ENCODE results near the gene COMMD3. TPM values are rescaled to one million over a fixed set of nuclear protein-coding genes. Genes with fewer than 3 reads are reported as not detected.
A peak's percentile ranks its signal among the peaks of the same experiment; 100 is the strongest.

COMMD3 gene
- total RNA-seq, 1 donor from 2014 or later = 42.3 TPM

DNA sequence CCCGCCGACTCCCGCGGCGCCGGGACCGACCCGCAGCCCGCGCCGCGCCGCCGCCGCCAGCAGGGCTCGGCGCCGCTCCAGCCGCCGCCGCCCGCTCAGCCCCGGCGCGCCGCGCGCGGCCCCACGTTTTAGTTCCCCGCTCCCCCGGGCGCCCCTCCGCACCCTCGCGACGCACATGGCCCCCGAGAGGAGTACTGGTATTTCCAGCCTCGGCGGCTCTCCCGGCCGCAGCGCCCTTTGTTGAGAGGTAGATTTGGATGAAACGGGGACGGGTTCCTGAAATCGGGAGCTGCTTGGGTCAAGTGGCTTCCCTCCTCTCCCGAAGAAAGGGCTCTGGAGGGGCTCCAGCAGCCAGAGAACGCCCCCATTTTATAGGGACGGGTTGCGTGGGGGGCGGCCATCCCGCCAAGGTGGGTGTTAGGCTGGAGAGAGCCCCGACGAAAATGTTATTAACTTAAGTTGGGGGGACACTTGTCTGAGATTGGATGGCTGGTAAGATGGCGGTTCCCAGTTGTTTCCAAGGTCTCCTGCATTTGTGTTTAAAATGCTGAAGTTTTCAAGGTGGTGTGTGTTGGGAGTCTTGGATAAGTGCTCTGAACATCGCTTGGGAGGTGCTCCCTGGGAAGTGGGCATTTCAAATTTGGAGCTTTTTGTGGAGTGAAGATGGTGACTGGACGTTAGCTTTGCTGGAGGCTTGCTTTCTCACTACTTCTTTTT lies 5.9 kb downstream of the COMMD3 start:
- Mint-ChIP-seq H3K4me1 (ENCODE audit: unreplicated experiment) (peaks cover 28% of the 10 kb centered on the region), H3K4me3 (ENCODE audit: unreplicated experiment) (peak overlapping the region; percentile 98)
- no peak for DNase-seq (ENCODE audit: low spot score)

DNA sequence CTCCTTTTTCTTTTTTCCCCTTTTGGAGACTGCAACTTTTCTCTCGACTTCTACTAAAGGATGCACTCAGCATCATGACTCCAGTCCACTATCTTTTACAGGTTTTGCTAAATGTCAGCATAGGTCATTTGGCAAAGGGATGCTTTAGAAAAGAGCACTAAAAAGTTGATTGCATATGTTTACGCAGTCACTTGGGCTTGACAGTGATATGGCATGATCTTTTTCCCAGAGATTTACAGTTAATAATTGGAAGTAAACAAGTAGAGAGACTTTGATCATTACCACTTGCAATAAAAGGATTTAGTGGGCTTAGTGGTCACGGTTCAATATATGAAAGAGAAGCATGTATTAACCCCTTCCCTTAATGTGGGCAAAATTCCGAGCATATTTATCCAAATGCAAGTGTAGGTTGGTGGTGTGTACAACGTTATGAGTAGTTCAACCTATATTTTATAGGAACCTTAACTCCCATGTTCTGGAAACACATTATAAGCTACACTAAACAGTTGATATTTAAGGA lies 6.5 kb downstream of the COMMD3 start:
- peaks cover 27% of the 10 kb centered on the region for H3K4me1 Mint-ChIP-seq (ENCODE audit: unreplicated experiment)
- no peak for DNase-seq (ENCODE audit: low spot score)
- TF ChIP-seq, protein P1, sequence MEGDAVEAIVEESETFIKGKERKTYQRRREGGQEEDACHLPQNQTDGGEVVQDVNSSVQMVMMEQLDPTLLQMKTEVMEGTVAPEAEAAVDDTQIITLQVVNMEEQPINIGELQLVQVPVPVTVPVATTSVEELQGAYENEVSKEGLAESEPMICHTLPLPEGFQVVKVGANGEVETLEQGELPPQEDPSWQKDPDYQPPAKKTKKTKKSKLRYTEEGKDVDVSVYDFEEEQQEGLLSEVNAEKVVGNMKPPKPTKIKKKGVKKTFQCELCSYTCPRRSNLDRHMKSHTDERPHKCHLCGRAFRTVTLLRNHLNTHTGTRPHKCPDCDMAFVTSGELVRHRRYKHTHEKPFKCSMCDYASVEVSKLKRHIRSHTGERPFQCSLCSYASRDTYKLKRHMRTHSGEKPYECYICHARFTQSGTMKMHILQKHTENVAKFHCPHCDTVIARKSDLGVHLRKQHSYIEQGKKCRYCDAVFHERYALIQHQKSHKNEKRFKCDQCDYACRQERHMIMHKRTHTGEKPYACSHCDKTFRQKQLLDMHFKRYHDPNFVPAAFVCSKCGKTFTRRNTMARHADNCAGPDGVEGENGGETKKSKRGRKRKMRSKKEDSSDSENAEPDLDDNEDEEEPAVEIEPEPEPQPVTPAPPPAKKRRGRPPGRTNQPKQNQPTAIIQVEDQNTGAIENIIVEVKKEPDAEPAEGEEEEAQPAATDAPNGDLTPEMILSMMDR (IDR thresholded peaks at IDR 0.05; ENCODE audit: unreplicated experiment) = no peak
- peaks cover 23% of the 10 kb centered on the region for H3K27me3 Mint-ChIP-seq (ENCODE audit: unreplicated experiment)
- peak overlapping the region; percentile 85 for H3K27ac Mint-ChIP-seq (ENCODE audit: unreplicated experiment)
- peak overlapping the region; percentile 98 for H3K4me3 Mint-ChIP-seq (ENCODE audit: unreplicated experiment)
- H3K9me3 Mint-ChIP-seq (ENCODE audit: unreplicated experiment) = no peaks in the 10 kb centered on the region
- H3K36me3 Mint-ChIP-seq (ENCODE audit: low read depth, unreplicated experiment) = peaks cover 17% of the 10 kb centered on the region

More for the DNA sequence above, 5.9 kb downstream of the COMMD3 start:
- Mint-ChIP-seq H3K27ac (ENCODE audit: unreplicated experiment) (peak overlapping the region; percentile 85), H3K9me3 (ENCODE audit: unreplicated experiment) (no peaks in the 10 kb centered on the region), H3K36me3 (ENCODE audit: low read depth, unreplicated experiment) (peaks cover 14% of the 10 kb centered on the region), H3K27me3 (ENCODE audit: unreplicated experiment) (peaks cover 23% of the 10 kb centered on the region)
- TF ChIP-seq, protein P1 (IDR thresholded peaks at IDR 0.05; ENCODE audit: unreplicated experiment) = no peak

DNA sequence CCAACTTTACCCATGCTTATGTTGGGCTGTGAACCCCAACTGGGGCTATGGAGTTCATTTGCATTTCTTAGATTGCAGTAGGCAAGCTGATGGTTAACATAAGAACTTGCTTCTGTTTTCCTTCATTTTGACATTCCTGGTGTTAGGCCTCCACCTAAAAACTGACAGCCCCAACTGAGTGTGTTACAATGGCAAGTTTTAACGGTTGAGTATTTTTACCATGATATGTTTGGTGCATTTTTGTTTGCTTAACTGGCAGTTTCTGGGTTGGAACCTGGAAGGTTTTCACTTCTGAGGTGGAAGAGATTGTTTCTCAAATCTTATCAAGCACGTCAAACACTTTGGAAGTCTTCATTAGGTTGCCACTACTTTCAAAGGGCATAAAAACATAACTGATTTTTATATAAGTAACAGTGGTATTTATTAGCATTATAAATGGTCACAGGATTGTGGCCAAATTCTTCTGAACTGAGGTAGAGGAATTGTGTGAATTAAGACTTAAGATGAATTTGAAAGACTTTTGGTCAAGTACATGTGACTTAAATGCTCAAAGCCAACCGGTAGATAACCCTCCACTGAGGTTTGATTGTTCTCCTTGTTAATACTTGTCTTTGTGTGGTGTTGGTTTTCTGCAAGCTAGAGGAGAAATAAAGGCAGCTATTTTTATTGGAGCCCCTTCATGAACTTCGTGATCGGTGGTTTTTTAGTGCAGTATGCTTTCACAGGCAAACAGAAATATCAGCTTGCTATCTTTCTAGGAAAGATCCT lies 7.5 kb downstream of the COMMD3 start:
- TF ChIP-seq, protein P1 (IDR thresholded peaks at IDR 0.05; ENCODE audit: unreplicated experiment) = no peak
- Mint-ChIP-seq H3K36me3 (ENCODE audit: low read depth, unreplicated experiment) (peaks cover 18% of the 10 kb centered on the region), H3K27ac (ENCODE audit: unreplicated experiment) (no peak overlapping the region), H3K27me3 (ENCODE audit: unreplicated experiment) (peaks cover 23% of the 10 kb centered on the region), H3K9me3 (ENCODE audit: unreplicated experiment) (no peaks in the 10 kb centered on the region), H3K4me1 (ENCODE audit: unreplicated experiment) (peaks cover 25% of the 10 kb centered on the region), H3K4me3 (ENCODE audit: unreplicated experiment) (no peak overlapping the region)
- no peak for DNase-seq (ENCODE audit: low spot score)

DNA sequence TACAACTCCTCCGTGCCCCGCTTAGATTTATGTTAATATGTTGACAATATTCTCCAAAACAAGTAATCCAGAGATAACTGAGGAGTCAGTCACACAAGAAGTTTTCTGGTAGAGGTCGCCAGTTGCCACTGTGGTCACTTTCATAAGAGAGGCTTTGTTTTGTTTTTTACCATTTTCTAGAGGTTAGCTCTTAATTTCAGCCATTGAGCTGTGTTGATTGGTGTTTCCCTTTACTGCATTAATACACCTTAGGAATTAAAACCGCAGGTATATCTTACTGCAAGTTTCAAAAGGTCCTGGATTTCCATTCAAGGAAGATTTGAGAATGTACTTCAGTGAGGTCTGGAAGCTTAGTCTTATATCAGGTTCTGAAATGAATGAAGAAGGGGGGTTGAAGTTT lies 8.2 kb downstream of the COMMD3 start:
- peaks cover 23% of the 10 kb centered on the region for H3K36me3 Mint-ChIP-seq (ENCODE audit: low read depth, unreplicated experiment)
- peaks cover 23% of the 10 kb centered on the region for H3K27me3 Mint-ChIP-seq (ENCODE audit: unreplicated experiment)
- no peak overlapping the region for H3K27ac Mint-ChIP-seq (ENCODE audit: unreplicated experiment)
- TF ChIP-seq, protein P1 (IDR thresholded peaks at IDR 0.05; ENCODE audit: unreplicated experiment) = no peak
- H3K4me1 Mint-ChIP-seq (ENCODE audit: unreplicated experiment) = peaks cover 25% of the 10 kb centered on the region
- DNase-seq (ENCODE audit: low spot score) = no peak
- no peaks in the 10 kb centered on the region for H3K9me3 Mint-ChIP-seq (ENCODE audit: unreplicated experiment)
- H3K4me3 Mint-ChIP-seq (ENCODE audit: unreplicated experiment) = peak overlapping the region; percentile 86

Data from endothelial cell (in vitro differentiated cells).